Mucosa of descending colon (tissue), 3 donors: ENCODE results near the gene LUC7L2. TPM values are rescaled to one million over a fixed set of nuclear protein-coding genes. Genes with fewer than 3 reads are reported as not detected.
"Not testable (repeated sequence)": the region's sequence is repeated elsewhere in the genome, so short reads cannot be mapped to it uniquely, and the experiment has no call there.

ENCODE experiments used
- ATAC-seq: fragments of 200-7000 bp; cut with Tn5 transposase; one replicate; pipeline ENCODE4 v1.9.1; 2020; ENCODE audit warnings: mild to moderate bottlenecking, moderate library complexity
- DNase-seq, 3 donors: peaks; one replicate each; pipeline ENCODE4 v3.0.0-alpha.2; 2020
- H3K36me3 ChIP-seq: fragments of 200-600 bp; one replicate; pipeline ENCODE4 v1.8.0; 2021; ENCODE audit warnings: low read depth, mild to moderate bottlenecking
- H3K4me1 ChIP-seq: fragments of 200-600 bp; one replicate; pipeline ENCODE4 v1.8.0; 2021; ENCODE audit warnings: low read depth, mild to moderate bottlenecking
- H3K4me3 ChIP-seq: fragments of 200-600 bp; one replicate; pipeline ENCODE4 v1.8.0; 2021; ENCODE audit warnings: mild to moderate bottlenecking
- H3K9me3 ChIP-seq: fragments of 200-600 bp; one replicate; pipeline ENCODE4 v1.8.0; 2021; ENCODE audit warnings: mild to moderate bottlenecking
- CTCF ChIP-seq: fragments of 200-600 bp; IDR thresholded peaks from one replicate; pipeline ENCODE4 v1.8.0; 2022; ENCODE audit warnings: antibody characterized with exemption, mild to moderate bottlenecking
- intact Hi-C, 2 donors: fragments of 100-400 bp; cut with DNase I in 1 of 2; cut with micrococcal nuclease in 1 of 2; formaldehyde crosslinking; loops; one replicate each; pipeline versions ENCODE4 v1.11.0 to v1.11.1; 2022; cut with DNase I, micrococcal nuclease
- total RNA-seq, 3 donors: library from RNA; stranded (reverse); fragmentation: NEBNext Ultra II Directional in 2 of 3; extraction: Animal tissue kit (Norgen Biotek cat#: 25700) in 2 of 3; gene quantifications; one replicate each; pipeline versions ENCODE4 v1.2.1 to v1.2.4, GENCODE V29; 2021 to 2023
- donor health status: DM: no; HTN: no; CAD: no; lungs with moderate emphysema.
- donor health status: DM: no; HTN: no; CAD: no.
- donor health status: DM: no; HTN: yes; CAD: no.

Gene LUC7L2
- total RNA-seq, 3 donors from 2014 or later, result 78.4 to 85.2 (median 82.0) TPM

GRCh38 chr7:139407555-139407954 lies 47.9 kb downstream of the LUC7L2 start:
- ATAC-seq (no peak), DNase-seq (no peak)
- Histone ChIP-seq H3K4me3 (no peak overlapping the region), H3K9me3 (no peaks in the 10 kb centered on the region), H3K4me1 (no peaks in the 10 kb centered on the region), H3K36me3 (peaks cover 7% of the 10 kb centered on the region)
- TF ChIP-seq CTCF, result no peak
- intact Hi-C loops, result no loop called here

DNA sequence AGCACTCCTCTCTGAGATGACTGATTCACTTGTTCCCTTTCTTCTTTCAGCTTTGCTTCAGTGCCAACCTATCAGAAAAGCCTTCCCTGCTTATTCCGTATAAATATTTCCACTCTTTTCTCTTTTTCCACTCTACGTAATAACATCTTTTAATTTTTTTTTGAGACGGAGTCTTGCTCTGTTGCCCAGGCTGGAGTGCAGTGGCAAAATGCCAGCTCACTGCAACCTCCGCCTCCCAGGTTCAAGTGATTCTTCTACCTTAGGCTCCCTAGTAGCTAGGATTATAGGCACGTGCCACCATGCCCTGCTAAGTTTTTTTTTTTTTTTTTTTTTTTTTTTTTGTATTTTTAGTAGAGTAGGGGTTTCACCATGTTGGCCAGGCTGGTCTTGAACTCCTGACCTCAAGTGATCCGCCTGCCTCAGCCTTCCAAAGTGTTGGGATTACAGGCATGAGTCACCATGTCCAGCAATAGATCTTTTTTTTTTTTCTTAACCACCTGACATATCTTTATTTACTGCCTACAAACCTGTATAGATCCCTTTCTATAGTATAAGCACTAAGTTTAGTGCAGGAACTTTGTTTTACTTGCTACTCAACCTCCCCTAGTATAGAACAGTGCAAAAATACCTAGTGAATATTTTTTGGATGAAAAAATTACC lies 55.2 kb downstream of the LUC7L2 start:
- ATAC-seq, intact Hi-C loops, H3K36me3 ChIP-seq: not testable (repeated sequence)

DNA sequence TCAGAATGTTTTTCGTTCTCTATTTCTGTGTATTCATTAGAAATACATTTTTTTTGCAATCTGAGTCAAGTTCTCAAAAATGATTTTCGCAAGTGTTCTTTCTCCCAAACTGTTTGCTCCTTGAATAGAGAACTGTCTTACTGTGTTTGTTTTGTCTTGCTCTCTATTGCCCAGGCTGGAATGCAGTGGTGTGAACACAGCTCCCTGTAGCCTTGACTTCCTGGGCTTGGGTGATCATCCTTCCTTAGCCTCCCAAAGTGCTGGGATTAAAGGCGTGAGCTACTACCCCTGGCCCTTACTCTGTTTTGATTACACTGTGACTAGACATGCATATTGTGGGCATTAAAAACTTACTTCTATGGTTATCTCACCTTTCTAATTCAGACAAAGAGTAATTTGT lies 56.7 kb downstream of the LUC7L2 start:
- DNase-seq, result no peak
- no peaks in the 10 kb centered on the region for H3K4me1 ChIP-seq
- no peaks in the 10 kb centered on the region for H3K9me3 ChIP-seq
- ATAC-seq, result no peak
- peaks cover 3% of the 10 kb centered on the region for H3K36me3 ChIP-seq
- no peak for TF ChIP-seq CTCF
- no peak overlapping the region for H3K4me3 ChIP-seq
- intact Hi-C loops, result no loop called here

More for the DNA sequence above, 55.2 kb downstream of the LUC7L2 start:
- not testable (repeated sequence) for DNase-seq, H3K4me3 ChIP-seq, H3K4me1 ChIP-seq, H3K9me3 ChIP-seq

GRCh38 chr7:139417478-139417877 lies 57.8 kb downstream of the LUC7L2 start:
- Histone ChIP-seq H3K4me3 (no peak overlapping the region), H3K36me3 (peaks cover 3% of the 10 kb centered on the region), H3K9me3 (no peaks in the 10 kb centered on the region), H3K4me1 (no peaks in the 10 kb centered on the region)
- ATAC-seq (no peak), DNase-seq (no peak)
- intact Hi-C loops, result no loop called here
- TF ChIP-seq CTCF, result no peak

- Histone ChIP-seq H3K9me3 (no peaks in the 10 kb centered on the region), H3K4me3 (no peak overlapping the region), H3K36me3 (peaks cover 3% of the 10 kb centered on the region), H3K4me1 (no peaks in the 10 kb centered on the region)
- TF ChIP-seq CTCF, result no peak
- intact Hi-C loops, result no loop called here
- no peak for DNase-seq
- ATAC-seq, result no peak
Measured at GRCh38 chr7:139421123-139421522, 61.4 kb downstream of the LUC7L2 start.

GRCh38 chr7:139422126-139422525 lies 62.4 kb downstream of the LUC7L2 start:
- H3K9me3 ChIP-seq, result no peaks in the 10 kb centered on the region
- DNase-seq (no peak), ATAC-seq (no peak)
- no peak for TF ChIP-seq CTCF
- H3K36me3 ChIP-seq, result peaks cover 3% of the 10 kb centered on the region
- intact Hi-C loops, result no loop called here
- H3K4me3 ChIP-seq, result no peak overlapping the region
- no peaks in the 10 kb centered on the region for H3K4me1 ChIP-seq
